Caco-2 (cell line): ENCODE data around the gene SLC28A1. TPM values are rescaled to one million over a fixed set of nuclear protein-coding genes. Genes with fewer than 3 reads are reported as not detected.

ENCODE experiments used
- BruUV-seq: library from RNA; stranded (reverse); fragments of 400-500 nt; replicated peaks from 2 replicates; lab custom pipeline; 2021; lab: Mats Ljungman, UMichigan
- CTCF ChIA-PET: fragments of 300-600 bp; sonication (Branson Sonifier 250); formaldehyde crosslinking; loops from one replicate; lab custom pipeline; 2022; ENCODE audit warnings: antibody characterized with exemption; lab: Charles Lee
- POLR2A ChIA-PET: fragments of 300-600 bp; sonication (Branson Sonifier 250); formaldehyde crosslinking; loops from one replicate; lab custom pipeline; 2022; ENCODE audit warnings: antibody characterized with exemption; lab: Charles Lee
- DNase-seq, 2 experiments: peaks; one replicate each; pipeline versions ENCODE4 v3.0.0 to v3.0.0-alpha.2; 2020 to 2022
- H3K27me3 ChIP-seq: replicated peaks from 2 replicates; pipeline ENCODE4 v1.6.0; 2011; ENCODE audit warnings: low read length; ENCODE audit not compliant: control insufficient read depth, insufficient read depth
- H3K36me3 ChIP-seq: 2 replicates; pipeline ENCODE4 v1.5.1; 2011; ENCODE audit warnings: low read length; ENCODE audit not compliant: control insufficient read depth, insufficient read depth
- H3K4me1 ChIP-seq: fragments of 250-450 bp; sonication (Bioruptor Pico); 2 replicates; pipeline ENCODE4 v1.5.1; 2020; ENCODE audit warnings: mild to moderate bottlenecking
- H3K4me3 ChIP-seq: 2 replicates; pipeline ENCODE4 v1.5.1; 2011; ENCODE audit warnings: low read depth, mild to moderate bottlenecking, control low read depth, low read length
- H3K9me3 ChIP-seq: fragments of 250-450 bp; sonication (Bioruptor Pico); 2 replicates; pipeline ENCODE4 v1.5.1; 2020; ENCODE audit warnings: mild to moderate bottlenecking, moderate library complexity
- H3K27ac Mint-ChIP-seq: one replicate; pipeline ENCODE4 v1.8.0; 2022; ENCODE audit warnings: mixed read lengths; ENCODE audit not compliant: unreplicated experiment
- H3K27me3 Mint-ChIP-seq: one replicate; pipeline ENCODE4 v1.8.0; 2022; ENCODE audit warnings: mixed read lengths; ENCODE audit not compliant: insufficient read depth, unreplicated experiment
- H3K36me3 Mint-ChIP-seq: one replicate; pipeline ENCODE4 v1.8.0; 2022; ENCODE audit warnings: mild to moderate bottlenecking, mixed read lengths; ENCODE audit not compliant: insufficient read depth, unreplicated experiment
- H3K4me1 Mint-ChIP-seq: one replicate; pipeline ENCODE4 v1.8.0; 2022; ENCODE audit warnings: low read depth, mixed read lengths; ENCODE audit not compliant: unreplicated experiment
- H3K4me3 Mint-ChIP-seq: one replicate; pipeline ENCODE4 v1.8.0; 2022; ENCODE audit warnings: mild to moderate bottlenecking, moderate library complexity, mixed read lengths; ENCODE audit not compliant: unreplicated experiment
- H3K9me3 Mint-ChIP-seq: one replicate; pipeline ENCODE4 v1.8.0; 2022; ENCODE audit warnings: mixed read lengths; ENCODE audit not compliant: unreplicated experiment
- intact Hi-C: fragments of 100-400 bp; cut with micrococcal nuclease; formaldehyde crosslinking; loops from one replicate; pipeline ENCODE4 v1.10.0; 2022; ENCODE audit not compliant: unreplicated experiment
- total RNA-seq: library from RNA; stranded (reverse); gene quantifications from 2 replicates; pipeline ENCODE4 v1.2.3, GENCODE V29; 2022
- TF ChIP-seq, protein P1 (sequence below), 2 experiments: fragments of 200-600 bp in 1 of 2; IDR thresholded peaks; 1 replicate in 1 of 2; 2 replicates in 1 of 2; pipeline versions ENCODE4 v1.5.1 to v1.8.0; 2011 to 2022; ENCODE audit warnings: antibody characterized with exemption in 1 of 2, control low read depth in 1 of 2, inconsistent platforms in 1 of 2, low read depth in 1 of 2, low read length in 1 of 2, mild to moderate bottlenecking in 1 of 2, moderate library complexity in 1 of 2; ENCODE audit not compliant: insufficient read depth in 1 of 2, severe bottlenecking in 1 of 2, unreplicated experiment in 1 of 2

Gene SLC28A1
- total RNA-seq, 1 experiment from 2014 or later = not detected

GRCh38 chr15:84944311-84944710 lies 59.8 kb downstream of the SLC28A1 start:
- Histone ChIP-seq H3K4me3 (no peak overlapping the region), H3K4me1 (no peaks in the 10 kb centered on the region), H3K9me3 (no peaks in the 10 kb centered on the region), H3K27me3 (no peaks in the 10 kb centered on the region), H3K36me3 (no peaks in the 10 kb centered on the region)
- intact Hi-C loops = no loop called here
- H3K36me3 Mint-ChIP-seq = peaks cover 6% of the 10 kb centered on the region
- no peaks in the 10 kb centered on the region for H3K4me1 Mint-ChIP-seq
- TF ChIP-seq, protein P1, sequence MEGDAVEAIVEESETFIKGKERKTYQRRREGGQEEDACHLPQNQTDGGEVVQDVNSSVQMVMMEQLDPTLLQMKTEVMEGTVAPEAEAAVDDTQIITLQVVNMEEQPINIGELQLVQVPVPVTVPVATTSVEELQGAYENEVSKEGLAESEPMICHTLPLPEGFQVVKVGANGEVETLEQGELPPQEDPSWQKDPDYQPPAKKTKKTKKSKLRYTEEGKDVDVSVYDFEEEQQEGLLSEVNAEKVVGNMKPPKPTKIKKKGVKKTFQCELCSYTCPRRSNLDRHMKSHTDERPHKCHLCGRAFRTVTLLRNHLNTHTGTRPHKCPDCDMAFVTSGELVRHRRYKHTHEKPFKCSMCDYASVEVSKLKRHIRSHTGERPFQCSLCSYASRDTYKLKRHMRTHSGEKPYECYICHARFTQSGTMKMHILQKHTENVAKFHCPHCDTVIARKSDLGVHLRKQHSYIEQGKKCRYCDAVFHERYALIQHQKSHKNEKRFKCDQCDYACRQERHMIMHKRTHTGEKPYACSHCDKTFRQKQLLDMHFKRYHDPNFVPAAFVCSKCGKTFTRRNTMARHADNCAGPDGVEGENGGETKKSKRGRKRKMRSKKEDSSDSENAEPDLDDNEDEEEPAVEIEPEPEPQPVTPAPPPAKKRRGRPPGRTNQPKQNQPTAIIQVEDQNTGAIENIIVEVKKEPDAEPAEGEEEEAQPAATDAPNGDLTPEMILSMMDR (IDR thresholded peaks at IDR 0.05; ENCODE audit: insufficient read depth in 1 of 2, low read depth in 1 of 2, low read length in 1 of 2, severe bottlenecking in 1 of 2, unreplicated experiment in 1 of 2) = no peak
- no peaks in the 10 kb centered on the region for H3K9me3 Mint-ChIP-seq
- DNase-seq = no peak
- CTCF ChIA-PET = no interaction called here
- POLR2A ChIA-PET = no interaction called here
- H3K27me3 Mint-ChIP-seq = no peaks in the 10 kb centered on the region
- H3K27ac Mint-ChIP-seq = no peak overlapping the region
- no TSS peak for BruUV-seq
- H3K4me3 Mint-ChIP-seq = no peak overlapping the region

DNA sequence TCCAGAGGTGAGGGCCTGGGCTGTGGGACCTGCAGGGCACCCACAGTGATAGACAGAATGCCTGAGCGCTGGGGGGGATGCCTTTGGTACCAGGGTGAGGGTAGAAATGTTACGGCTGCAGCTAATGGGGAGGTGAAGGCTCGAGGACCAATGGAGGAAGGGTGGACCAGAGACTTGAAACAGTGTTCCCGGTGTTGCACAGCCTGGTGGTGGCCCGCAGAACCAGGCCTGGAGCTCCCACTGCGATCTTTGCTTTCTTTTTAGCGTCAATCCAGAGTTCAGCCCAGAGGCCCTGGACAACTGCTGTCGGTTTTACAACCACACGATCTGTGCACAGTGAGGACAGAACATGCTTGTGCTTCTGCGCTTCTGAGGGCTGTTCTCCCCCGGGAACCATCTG lies 60.4 kb downstream of the SLC28A1 start:
- ChIA-PET POLR2A (no interaction called here), CTCF (no interaction called here)
- Mint-ChIP-seq H3K27me3 (no peaks in the 10 kb centered on the region), H3K27ac (no peak overlapping the region), H3K36me3 (peaks cover 6% of the 10 kb centered on the region), H3K9me3 (no peaks in the 10 kb centered on the region), H3K4me3 (no peak overlapping the region), H3K4me1 (no peaks in the 10 kb centered on the region)
- Histone ChIP-seq H3K27me3 (no peaks in the 10 kb centered on the region), H3K36me3 (no peaks in the 10 kb centered on the region), H3K4me1 (no peaks in the 10 kb centered on the region), H3K4me3 (no peak overlapping the region), H3K9me3 (no peaks in the 10 kb centered on the region)
- BruUV-seq = no TSS peak
- TF ChIP-seq, protein P1 (IDR thresholded peaks at IDR 0.05; ENCODE audit: insufficient read depth in 1 of 2, low read depth in 1 of 2, low read length in 1 of 2, severe bottlenecking in 1 of 2, unreplicated experiment in 1 of 2) = no peak
- intact Hi-C loops = no loop called here
- DNase-seq = no peak

DNA sequence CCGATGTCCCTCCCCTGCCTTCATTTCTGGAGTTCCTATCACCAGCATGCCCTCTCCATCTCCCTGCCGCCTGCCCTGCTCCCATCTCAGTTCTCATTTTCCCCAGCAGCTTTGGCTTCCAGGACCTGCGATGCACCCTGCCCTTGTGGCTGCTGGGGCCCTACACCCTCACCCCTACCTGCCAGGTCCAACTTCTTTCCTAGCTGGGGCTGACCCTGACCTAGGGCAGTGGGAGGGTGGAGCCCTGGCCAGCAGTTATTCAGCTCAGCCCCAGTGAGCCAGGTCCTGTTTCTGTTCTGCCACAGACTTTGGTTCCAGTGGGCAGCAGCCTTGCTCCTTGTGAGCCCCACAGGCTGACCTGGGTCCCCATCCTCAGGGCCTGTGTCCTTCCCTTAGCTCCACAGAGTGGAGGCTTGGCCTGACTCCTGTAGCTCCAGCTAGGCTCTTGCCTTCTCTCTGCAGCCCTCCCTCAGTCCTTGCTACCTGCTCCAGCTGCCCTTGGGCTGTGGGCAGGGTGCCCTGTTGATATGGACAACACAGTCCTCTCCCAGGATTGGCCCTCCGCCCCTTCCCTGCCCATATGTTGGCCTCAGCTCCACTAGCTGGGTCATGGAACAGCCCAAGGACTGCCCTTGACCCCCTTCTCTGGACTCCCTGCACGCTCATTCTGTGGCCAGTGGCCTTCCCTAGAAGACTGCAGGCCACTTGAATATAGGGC lies 62.5 kb downstream of the SLC28A1 start:
- Histone ChIP-seq H3K9me3 (no peaks in the 10 kb centered on the region), H3K36me3 (no peaks in the 10 kb centered on the region), H3K27me3 (no peaks in the 10 kb centered on the region; the same call in 1 of the 2 replicates), H3K4me1 (no peaks in the 10 kb centered on the region), H3K4me3 (no peak overlapping the region)
- DNase-seq = no peak
- Mint-ChIP-seq H3K27me3 (no peaks in the 10 kb centered on the region), H3K36me3 (peaks cover 6% of the 10 kb centered on the region), H3K27ac (no peak overlapping the region), H3K4me1 (no peaks in the 10 kb centered on the region), H3K4me3 (no peak overlapping the region), H3K9me3 (no peaks in the 10 kb centered on the region)
- intact Hi-C loops = no loop called here
- CTCF ChIA-PET = no interaction called here
- TF ChIP-seq, protein P1 (IDR thresholded peaks at IDR 0.05; ENCODE audit: insufficient read depth in 1 of 2, low read depth in 1 of 2, low read length in 1 of 2, severe bottlenecking in 1 of 2, unreplicated experiment in 1 of 2) = no peak
- no TSS peak for BruUV-seq
- POLR2A ChIA-PET = no interaction called here
